ENCODE results near the gene SMPD3.

GRCh38 chr16:68414581-68414980 lies 33.7 kb downstream of the SMPD3 start:
- TF ChIP-seq, protein P1, sequence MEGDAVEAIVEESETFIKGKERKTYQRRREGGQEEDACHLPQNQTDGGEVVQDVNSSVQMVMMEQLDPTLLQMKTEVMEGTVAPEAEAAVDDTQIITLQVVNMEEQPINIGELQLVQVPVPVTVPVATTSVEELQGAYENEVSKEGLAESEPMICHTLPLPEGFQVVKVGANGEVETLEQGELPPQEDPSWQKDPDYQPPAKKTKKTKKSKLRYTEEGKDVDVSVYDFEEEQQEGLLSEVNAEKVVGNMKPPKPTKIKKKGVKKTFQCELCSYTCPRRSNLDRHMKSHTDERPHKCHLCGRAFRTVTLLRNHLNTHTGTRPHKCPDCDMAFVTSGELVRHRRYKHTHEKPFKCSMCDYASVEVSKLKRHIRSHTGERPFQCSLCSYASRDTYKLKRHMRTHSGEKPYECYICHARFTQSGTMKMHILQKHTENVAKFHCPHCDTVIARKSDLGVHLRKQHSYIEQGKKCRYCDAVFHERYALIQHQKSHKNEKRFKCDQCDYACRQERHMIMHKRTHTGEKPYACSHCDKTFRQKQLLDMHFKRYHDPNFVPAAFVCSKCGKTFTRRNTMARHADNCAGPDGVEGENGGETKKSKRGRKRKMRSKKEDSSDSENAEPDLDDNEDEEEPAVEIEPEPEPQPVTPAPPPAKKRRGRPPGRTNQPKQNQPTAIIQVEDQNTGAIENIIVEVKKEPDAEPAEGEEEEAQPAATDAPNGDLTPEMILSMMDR (conservative IDR thresholded peaks at IDR 0.05; ENCODE audit: low read depth, low read length): no peak
- no peak for TF ChIP-seq NFE2L2 (IDR thresholded peaks at IDR 0.05; ENCODE audit: low read depth, low read length)
- no peak for TF ChIP-seq SMC3 (IDR thresholded peaks at IDR 0.05; ENCODE audit: low read depth, low read length)
- TF ChIP-seq RFX5 (IDR thresholded peaks at IDR 0.05; ENCODE audit: low read depth, low read length): no peak
- no peak for TF ChIP-seq POLR2A (IDR thresholded peaks at IDR 0.05; ENCODE audit: low read depth, low read length)
- no peak for TF ChIP-seq RAD21 (IDR thresholded peaks at IDR 0.05; ENCODE audit: low read length)

Measured in IMR-90 (cell line).